Fibroblast of villous mesenchyme (primary cell): ENCODE results near the gene PRAMEF4. TPM values are rescaled to one million over a fixed set of nuclear protein-coding genes. Genes with fewer than 3 reads are reported as not detected.
"Not testable (repeated sequence)": the region's sequence is repeated elsewhere in the genome, so short reads cannot be mapped to it uniquely, and the experiment has no call there.

ENCODE experiments used
- DNase-seq: peaks from one replicate; pipeline ENCODE4 v3.0.0-alpha.2; 2010; ENCODE audit warnings: low read depth
- H3K4me3 ChIP-seq: 2 replicates; pipeline ENCODE4 v1.5.1; 2011; ENCODE audit warnings: low read depth, mild to moderate bottlenecking, low read length
- total RNA-seq: library from RNA; depleted of rRNA; stranded (reverse); fragments of >200 nt; gene quantifications from 2 replicates; pipeline ENCODE4 v1.2.3, GENCODE V29; 2012
- TF ChIP-seq, protein P1 (sequence below): IDR thresholded peaks from 2 replicates; pipeline ENCODE4 v1.5.1; 2012; ENCODE audit warnings: low read depth, mild to moderate bottlenecking, low read length; ENCODE audit not compliant: insufficient read depth

Gene PRAMEF4
- total RNA-seq, result not detected in 2 replicates

- not testable (repeated sequence) for H3K4me3 ChIP-seq, DNase-seq
Measured at GRCh38 chr1:12886101-12886500, at the start of gene PRAMEF4. Gene PRAMEF4, minus strand, starts transcription at chr1:12886201. Its CDS starts 2,807 bp downstream, at chr1:12883394.

DNA sequence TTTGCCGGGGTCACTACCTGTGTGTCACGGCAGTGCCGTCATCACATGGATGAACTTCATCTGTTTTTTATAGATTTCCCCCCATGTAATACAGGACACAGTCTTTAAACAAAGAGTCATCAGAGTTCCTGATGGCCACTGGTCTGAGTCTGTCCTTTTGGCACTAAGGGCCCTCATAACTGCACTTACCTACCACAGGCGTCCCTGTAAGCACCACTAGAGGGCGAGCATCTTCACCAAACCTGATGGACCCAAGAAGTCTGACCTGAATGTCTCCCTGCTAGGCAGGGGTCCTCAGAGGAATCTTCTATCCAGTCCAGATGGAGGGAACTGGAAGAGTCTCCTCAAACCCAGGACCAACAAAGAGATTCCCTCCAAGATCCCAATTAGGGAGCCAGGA lies 38.4 kb upstream of the PRAMEF4 start:
- not testable (repeated sequence) for H3K4me3 ChIP-seq

GRCh38 chr1:12921749-12922148 lies 35.7 kb upstream of the PRAMEF4 start:
- DNase-seq, H3K4me3 ChIP-seq: not testable (repeated sequence)

More for the DNA sequence above, 38.4 kb upstream of the PRAMEF4 start:
- not testable (repeated sequence) for DNase-seq

GRCh38 chr1:12916310-12916709 lies 30.3 kb upstream of the PRAMEF4 start, which contains the start of gene PRAMEF7:
Gene PRAMEF7, plus strand, starts transcription at chr1:12916610. Its CDS starts 1,083 bp downstream, at chr1:12917693.
- H3K4me3 ChIP-seq, DNase-seq: not testable (repeated sequence)

DNA sequence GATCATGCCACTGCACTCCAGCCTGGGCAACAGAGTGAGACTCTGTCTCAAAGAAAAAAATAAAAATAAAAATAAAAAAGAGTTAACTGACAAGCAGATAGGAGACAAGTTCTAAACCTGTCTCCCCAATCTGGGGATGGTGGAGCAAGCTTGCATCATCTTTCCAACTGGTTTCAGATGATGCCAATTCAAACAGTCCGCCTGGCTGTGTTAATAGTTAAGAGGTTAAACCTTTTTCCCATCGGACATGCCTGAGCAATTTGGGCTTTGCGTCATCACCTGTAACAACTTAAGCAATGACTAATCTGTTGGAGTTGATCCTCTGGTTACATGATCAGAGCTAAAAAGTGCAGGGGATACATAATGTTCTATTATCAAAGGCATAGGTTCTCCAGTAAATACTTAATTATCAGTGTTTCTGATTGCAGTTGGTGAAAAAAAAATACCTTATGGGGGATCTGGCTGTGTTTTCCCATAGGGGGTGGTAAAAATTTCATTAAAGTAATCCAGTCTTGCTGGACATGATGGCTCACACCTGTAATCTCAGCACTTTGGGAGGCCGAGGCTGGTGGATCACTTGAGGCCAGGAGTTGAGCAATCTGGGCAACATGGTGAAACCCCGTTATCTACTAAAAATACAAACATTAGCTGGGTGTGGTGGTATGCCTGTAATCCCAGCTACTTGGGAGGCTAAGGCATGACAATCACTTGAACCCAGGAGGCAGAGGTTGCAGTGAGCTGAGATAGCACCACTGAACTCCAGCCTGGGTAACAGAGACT lies 18.0 kb upstream of the PRAMEF4 start:
- not testable (repeated sequence) for H3K4me3 ChIP-seq, DNase-seq

DNA sequence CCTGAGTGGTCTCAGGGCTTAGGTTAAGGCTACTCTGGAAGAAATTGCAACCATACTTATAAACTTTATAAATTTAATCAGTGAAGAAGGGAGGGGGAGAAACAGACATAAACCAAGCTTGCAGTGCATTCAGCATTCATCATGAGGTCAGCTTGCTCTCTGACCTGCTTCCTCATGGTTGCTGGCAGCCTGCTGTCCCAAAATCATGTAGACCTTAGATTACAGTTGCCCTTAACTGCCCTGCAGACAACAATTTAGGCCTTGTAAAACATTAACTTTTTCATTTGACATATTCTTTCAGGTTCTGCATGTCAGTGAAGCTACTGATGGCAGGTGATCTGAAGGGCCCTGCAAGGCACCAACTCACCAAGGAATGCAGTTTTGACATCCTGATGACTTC lies 13.2 kb upstream of the PRAMEF4 start:
- DNase-seq, H3K4me3 ChIP-seq: not testable (repeated sequence)

DNA sequence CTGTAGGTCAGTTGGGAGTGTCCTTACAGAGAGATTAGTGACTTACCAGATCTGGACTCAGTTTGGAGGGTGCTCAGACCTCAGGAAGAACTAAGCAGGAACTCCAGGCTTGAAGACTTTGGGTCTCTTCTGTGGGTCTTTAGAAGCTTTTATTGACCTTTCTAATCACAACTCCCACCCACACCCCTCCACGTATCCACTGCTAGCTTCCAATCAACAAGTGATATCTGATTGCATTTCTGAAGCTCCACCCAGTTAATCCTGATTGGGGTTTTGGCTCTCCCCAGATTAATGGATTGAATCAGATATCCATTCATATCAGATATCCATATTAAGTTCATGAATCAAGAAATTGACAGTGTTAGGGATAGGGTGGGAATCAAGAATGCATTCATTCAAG lies 12.2 kb upstream of the PRAMEF4 start, which contains the start of gene PRAMEF10:
Gene PRAMEF10, minus strand, starts transcription at position 101 of the 400 bp plus-strand sequence. CDS start 2,423 bp downstream, outside the sequence.
- H3K4me3 ChIP-seq, DNase-seq: not testable (repeated sequence)

DNA sequence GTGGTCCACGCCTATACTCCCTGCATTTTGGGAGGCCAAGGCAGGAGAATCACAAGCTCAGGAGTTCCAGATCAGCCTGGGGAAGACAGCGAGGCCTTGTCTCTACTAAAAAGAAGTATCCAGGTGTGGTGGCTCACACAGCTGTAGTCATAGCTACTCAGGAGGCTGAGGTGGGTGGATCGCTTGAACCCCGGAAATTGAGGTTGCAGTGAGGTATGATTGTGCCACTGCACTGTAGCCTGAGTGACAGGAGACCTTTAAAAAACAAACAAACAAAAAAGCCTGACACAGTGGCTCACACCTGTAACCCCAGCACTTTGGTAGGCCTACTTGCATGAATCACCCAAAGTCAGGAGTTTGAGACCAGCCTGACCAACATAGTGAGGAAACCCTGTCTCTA lies 7.5 kb downstream of the PRAMEF4 start:
- H3K4me3 ChIP-seq, DNase-seq: not testable (repeated sequence)

- DNase-seq, H3K4me3 ChIP-seq: not testable (repeated sequence)
Measured at GRCh38 chr1:12863131-12863880, 22.7 kb downstream of the PRAMEF4 start.

DNA sequence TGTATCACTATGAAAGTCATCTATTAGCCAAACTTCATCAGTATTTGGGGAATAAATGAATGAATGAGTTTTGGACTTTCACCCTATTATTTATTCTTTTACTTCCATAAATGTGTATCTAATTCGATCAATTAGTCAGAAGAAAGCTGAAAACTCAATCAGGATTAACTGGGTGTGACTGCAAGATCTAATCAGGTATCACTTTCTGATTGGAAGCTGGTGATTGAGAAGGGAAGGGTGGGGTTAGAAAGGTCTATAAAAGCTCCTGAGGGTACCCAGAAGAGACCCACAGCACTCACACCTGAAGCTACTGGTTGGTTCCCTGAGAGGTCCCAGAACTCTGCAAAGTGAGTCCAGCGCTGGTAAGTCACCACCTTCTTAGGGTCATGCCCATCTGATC lies 29.2 kb downstream of the PRAMEF4 start, which contains the start of gene PRAMEF2:
Gene PRAMEF2, plus strand, starts transcription at position 301 of the 400 bp plus-strand sequence. CDS start 1,924 bp downstream, outside the sequence.
- not testable (repeated sequence) for DNase-seq

DNA sequence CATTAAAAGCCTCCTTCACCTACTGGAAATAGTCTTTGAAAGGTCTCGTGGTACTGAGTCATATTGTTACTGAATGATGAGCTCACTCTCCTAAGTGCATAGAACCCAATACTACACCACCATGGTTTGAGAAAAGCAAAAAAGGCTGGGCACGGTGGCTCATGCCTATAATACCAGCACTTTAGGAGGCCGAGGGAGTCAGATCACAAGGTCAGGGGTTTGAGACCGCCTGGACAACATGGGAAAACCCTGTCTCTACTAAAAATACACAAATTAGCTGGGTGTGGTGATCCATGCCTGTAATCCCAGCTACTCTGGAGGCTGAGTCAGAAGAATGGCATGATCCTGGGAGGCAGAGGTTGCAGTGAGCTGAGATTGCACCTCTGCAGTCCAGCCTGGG lies 34.2 kb downstream of the PRAMEF4 start:
- H3K4me3 ChIP-seq, result no peak overlapping the region
- DNase-seq, result no peak
- TF ChIP-seq, protein P1, sequence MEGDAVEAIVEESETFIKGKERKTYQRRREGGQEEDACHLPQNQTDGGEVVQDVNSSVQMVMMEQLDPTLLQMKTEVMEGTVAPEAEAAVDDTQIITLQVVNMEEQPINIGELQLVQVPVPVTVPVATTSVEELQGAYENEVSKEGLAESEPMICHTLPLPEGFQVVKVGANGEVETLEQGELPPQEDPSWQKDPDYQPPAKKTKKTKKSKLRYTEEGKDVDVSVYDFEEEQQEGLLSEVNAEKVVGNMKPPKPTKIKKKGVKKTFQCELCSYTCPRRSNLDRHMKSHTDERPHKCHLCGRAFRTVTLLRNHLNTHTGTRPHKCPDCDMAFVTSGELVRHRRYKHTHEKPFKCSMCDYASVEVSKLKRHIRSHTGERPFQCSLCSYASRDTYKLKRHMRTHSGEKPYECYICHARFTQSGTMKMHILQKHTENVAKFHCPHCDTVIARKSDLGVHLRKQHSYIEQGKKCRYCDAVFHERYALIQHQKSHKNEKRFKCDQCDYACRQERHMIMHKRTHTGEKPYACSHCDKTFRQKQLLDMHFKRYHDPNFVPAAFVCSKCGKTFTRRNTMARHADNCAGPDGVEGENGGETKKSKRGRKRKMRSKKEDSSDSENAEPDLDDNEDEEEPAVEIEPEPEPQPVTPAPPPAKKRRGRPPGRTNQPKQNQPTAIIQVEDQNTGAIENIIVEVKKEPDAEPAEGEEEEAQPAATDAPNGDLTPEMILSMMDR, result no peak

More for the DNA sequence above, 29.2 kb downstream of the PRAMEF4 start, which contains the start of gene PRAMEF2:
- H3K4me3 ChIP-seq, result not testable (repeated sequence)

DNA sequence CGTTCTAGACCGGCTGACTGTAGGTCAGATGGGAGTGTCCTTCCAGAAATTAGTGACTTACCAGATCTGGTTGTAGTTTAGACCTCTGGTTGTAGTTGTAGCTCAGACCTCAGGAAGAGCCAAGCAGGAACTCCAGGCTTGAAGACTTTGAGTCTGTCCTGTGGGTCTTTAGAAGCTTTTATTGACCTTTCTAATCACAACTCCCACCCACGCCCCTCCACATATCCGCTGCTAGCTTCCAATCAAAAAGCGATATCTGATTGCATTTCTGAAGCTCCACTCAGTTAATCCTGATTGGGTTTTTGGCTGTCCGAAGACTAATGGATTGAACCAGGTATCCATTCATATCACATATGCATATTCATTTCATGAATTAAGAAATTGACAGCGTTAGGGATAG lies 37.4 kb downstream of the PRAMEF4 start, which contains the start of gene HNRNPCL1:
Gene HNRNPCL1, minus strand, starts transcription at position 101 of the 400 bp plus-strand sequence. CDS start 431 bp downstream, outside the sequence.
- H3K4me3 ChIP-seq, DNase-seq: not testable (repeated sequence)

DNA sequence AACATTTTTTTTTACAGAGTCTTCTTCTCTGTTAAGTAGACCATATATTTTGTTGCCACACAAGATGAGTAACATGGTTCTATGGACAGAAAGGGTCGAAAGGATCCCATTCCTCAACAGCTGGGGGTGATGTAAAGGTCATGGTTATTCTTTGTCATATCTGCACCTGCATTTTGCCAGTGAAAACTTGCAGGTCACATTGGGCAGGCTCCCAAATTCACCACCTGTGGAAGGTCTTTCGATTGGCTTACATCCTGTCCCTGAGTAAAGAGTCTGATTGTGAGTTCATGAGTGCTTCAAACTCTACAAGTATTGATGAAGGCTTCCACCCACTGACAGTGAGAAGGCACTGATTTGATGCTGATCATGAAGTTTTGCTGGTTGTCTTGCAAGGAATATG lies 52.8 kb downstream of the PRAMEF4 start:
- not testable (repeated sequence) for DNase-seq, H3K4me3 ChIP-seq

GRCh38 chr1:12831310-12831709 lies 54.7 kb downstream of the PRAMEF4 start, which contains the start of gene PRAMEF11:
Gene PRAMEF11, minus strand, starts transcription at chr1:12831410. Its CDS starts 2,621 bp downstream, at chr1:12828789.
- DNase-seq, H3K4me3 ChIP-seq: not testable (repeated sequence)
